Upper lobe of right lung (tissue), 1 donor: ENCODE results near the gene IL1RL2. TPM values are rescaled to one million over a fixed set of nuclear protein-coding genes. Genes with fewer than 3 reads are reported as not detected.

Experiments
- ATAC-seq: fragments of 200-7000 bp; cut with Tn5 transposase; one replicate; pipeline ENCODE4 v1.9.1; 2020; ENCODE audit warnings: mild to moderate bottlenecking, moderate library complexity
- DNase-seq: peaks from one replicate; pipeline ENCODE4 v3.0.0-alpha.2; 2020
- H3K27ac ChIP-seq: fragments of 200-600 bp; one replicate; pipeline ENCODE4 v1.8.0; 2022
- H3K27me3 ChIP-seq: fragments of 200-600 bp; one replicate; pipeline ENCODE4 v1.8.0; 2022; ENCODE audit warnings: mild to moderate bottlenecking
- H3K36me3 ChIP-seq: fragments of 200-600 bp; one replicate; pipeline ENCODE4 v1.8.0; 2022
- H3K4me1 ChIP-seq: fragments of 200-600 bp; one replicate; pipeline ENCODE4 v1.8.0; 2022
- H3K4me3 ChIP-seq: fragments of 200-600 bp; one replicate; pipeline ENCODE4 v1.8.0; 2022; ENCODE audit warnings: mild to moderate bottlenecking
- H3K9me3 ChIP-seq: fragments of 200-600 bp; one replicate; pipeline ENCODE4 v1.8.0; 2022
- intact Hi-C: fragments of 100-400 bp; cut with DNase I; formaldehyde crosslinking; loops from one replicate; pipeline ENCODE4 v1.11.0; 2022
- total RNA-seq: library from RNA; stranded (reverse); fragmentation: NEBNext Ultra II Directional; extraction: Animal tissue kit (Norgen Biotek cat#: 25700); gene quantifications from one replicate; pipeline ENCODE4 v1.2.1, GENCODE V29; 2021
- TF ChIP-seq, protein P1 (sequence below): fragments of 200-600 bp; IDR thresholded peaks from one replicate; pipeline ENCODE4 v1.8.0; 2022; ENCODE audit warnings: antibody characterized with exemption
- donor health status: DM: no; HTN: yes; CAD: no; lungs with severe emphysema.

IL1RL2 gene
- total RNA-seq, 1 donor from 2014 or later = 0.58 TPM

DNA sequence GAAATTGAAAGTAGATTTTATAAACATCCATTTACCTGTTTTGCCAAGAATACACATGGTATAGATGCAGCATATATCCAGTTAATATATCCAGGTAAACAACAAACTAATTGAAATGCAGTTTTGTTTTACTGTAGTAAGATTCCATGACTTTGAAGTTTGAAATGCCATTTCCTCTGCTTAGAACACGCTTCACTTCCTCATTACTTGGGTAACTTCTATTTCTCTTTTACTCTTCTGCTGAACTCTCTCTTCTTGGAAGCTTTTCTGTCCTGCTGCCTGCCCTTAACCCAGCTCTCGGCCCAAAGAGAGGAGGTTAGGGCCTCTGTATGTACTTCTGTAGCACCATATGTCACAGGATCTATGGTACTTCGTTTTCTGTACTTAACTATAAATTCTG lies 14.1 kb upstream of the IL1RL2 start:
- H3K36me3 ChIP-seq = peaks cover 100% of the 10 kb centered on the region

DNA sequence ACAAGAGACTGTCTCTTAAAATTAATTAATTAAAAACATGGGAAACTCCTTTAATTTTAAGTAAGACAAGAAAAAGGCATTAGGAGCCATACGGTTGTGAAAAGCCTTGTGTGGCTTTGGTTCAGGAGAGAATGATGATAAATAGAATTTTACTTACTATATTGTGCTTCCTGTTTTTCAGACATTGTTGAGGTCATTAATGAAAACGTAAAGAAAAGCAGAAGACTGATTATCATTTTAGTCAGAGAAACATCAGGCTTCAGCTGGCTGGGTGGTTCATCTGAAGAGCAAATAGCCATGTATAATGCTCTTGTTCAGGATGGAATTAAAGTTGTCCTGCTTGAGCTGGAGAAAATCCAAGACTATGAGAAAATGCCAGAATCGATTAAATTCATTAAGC lies 10.7 kb upstream of the IL1RL2 start:
- no peak overlapping the region for H3K27ac ChIP-seq
- no peak for DNase-seq
- no peak overlapping the region for H3K4me3 ChIP-seq
- TF ChIP-seq, protein P1, sequence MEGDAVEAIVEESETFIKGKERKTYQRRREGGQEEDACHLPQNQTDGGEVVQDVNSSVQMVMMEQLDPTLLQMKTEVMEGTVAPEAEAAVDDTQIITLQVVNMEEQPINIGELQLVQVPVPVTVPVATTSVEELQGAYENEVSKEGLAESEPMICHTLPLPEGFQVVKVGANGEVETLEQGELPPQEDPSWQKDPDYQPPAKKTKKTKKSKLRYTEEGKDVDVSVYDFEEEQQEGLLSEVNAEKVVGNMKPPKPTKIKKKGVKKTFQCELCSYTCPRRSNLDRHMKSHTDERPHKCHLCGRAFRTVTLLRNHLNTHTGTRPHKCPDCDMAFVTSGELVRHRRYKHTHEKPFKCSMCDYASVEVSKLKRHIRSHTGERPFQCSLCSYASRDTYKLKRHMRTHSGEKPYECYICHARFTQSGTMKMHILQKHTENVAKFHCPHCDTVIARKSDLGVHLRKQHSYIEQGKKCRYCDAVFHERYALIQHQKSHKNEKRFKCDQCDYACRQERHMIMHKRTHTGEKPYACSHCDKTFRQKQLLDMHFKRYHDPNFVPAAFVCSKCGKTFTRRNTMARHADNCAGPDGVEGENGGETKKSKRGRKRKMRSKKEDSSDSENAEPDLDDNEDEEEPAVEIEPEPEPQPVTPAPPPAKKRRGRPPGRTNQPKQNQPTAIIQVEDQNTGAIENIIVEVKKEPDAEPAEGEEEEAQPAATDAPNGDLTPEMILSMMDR = no peak
- intact Hi-C loops = no loop called here
- no peak for ATAC-seq
- no peaks in the 10 kb centered on the region for H3K4me1 ChIP-seq
- peaks cover 89% of the 10 kb centered on the region for H3K36me3 ChIP-seq
- no peaks in the 10 kb centered on the region for H3K27me3 ChIP-seq
- H3K9me3 ChIP-seq = no peaks in the 10 kb centered on the region

More for the DNA sequence above, 14.1 kb upstream of the IL1RL2 start:
- intact Hi-C loops = no loop called here
- ATAC-seq (peak; percentile 20), DNase-seq (no peak)
- no peaks in the 10 kb centered on the region for H3K4me1 ChIP-seq
- H3K4me3 ChIP-seq = no peak overlapping the region
- H3K27me3 ChIP-seq = no peaks in the 10 kb centered on the region
- no peak overlapping the region for H3K27ac ChIP-seq
- TF ChIP-seq, protein P1 = no peak
- H3K9me3 ChIP-seq = no peaks in the 10 kb centered on the region

GRCh38 chr2:102177814-102178478 lies 8.9 kb upstream of the IL1RL2 start:
- TF ChIP-seq, protein P1 = no peak
- H3K36me3 ChIP-seq = peaks cover 71% of the 10 kb centered on the region
- no peak overlapping the region for H3K4me3 ChIP-seq
- no peaks in the 10 kb centered on the region for H3K27me3 ChIP-seq
- H3K27ac ChIP-seq = no peak overlapping the region
- peak; percentile 32 for ATAC-seq
- DNase-seq = no peak
- no peaks in the 10 kb centered on the region for H3K4me1 ChIP-seq
- intact Hi-C loops = no loop called here
- no peaks in the 10 kb centered on the region for H3K9me3 ChIP-seq

DNA sequence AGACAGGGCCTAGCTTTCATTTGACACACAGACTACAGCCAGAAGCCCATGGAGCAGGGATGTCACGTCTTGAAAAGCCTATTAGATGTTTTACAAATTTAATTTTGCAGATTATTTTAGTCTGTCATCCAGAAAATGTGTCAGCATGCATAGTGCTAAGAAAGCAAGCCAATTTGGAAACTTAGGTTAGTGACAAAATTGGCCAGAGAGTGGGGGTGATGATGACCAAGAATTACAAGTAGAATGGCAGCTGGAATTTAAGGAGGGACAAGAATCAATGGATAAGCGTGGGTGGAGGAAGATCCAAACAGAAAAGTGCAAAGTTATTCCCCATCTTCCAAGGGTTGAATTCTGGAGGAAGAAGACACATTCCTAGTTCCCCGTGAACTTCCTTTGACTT lies 7.8 kb upstream of the IL1RL2 start:
- ATAC-seq = no peak
- TF ChIP-seq, protein P1 = no peak
- no peaks in the 10 kb centered on the region for H3K27me3 ChIP-seq
- no peak overlapping the region for H3K27ac ChIP-seq
- H3K4me1 ChIP-seq = no peaks in the 10 kb centered on the region
- no peak overlapping the region for H3K4me3 ChIP-seq
- intact Hi-C loops = no loop called here
- no peaks in the 10 kb centered on the region for H3K9me3 ChIP-seq
- no peak for DNase-seq
- H3K36me3 ChIP-seq = peaks cover 60% of the 10 kb centered on the region

GRCh38 chr2:102179788-102180686 lies 6.8 kb upstream of the IL1RL2 start:
- intact Hi-C loops = loop anchor here (10.0 kb wide), 1 partner anchor 55 kb away; no protein-coding TSS in a partner anchor
- ATAC-seq (no peak), DNase-seq (no peak)
- TF ChIP-seq, protein P1 = no peak
- Histone ChIP-seq H3K27ac (no peak overlapping the region), H3K4me3 (no peak overlapping the region), H3K27me3 (no peaks in the 10 kb centered on the region), H3K36me3 (peaks cover 51% of the 10 kb centered on the region), H3K4me1 (no peaks in the 10 kb centered on the region), H3K9me3 (no peaks in the 10 kb centered on the region)
